ENCODE data around the gene HAUS3.
A peak's percentile ranks its signal among the peaks of the same experiment; 100 is the strongest.
"Not testable (repeated sequence)": the region's sequence is repeated elsewhere in the genome, so short reads cannot be mapped to it uniquely, and the experiment has no call there.

HAUS3 gene

DNA sequence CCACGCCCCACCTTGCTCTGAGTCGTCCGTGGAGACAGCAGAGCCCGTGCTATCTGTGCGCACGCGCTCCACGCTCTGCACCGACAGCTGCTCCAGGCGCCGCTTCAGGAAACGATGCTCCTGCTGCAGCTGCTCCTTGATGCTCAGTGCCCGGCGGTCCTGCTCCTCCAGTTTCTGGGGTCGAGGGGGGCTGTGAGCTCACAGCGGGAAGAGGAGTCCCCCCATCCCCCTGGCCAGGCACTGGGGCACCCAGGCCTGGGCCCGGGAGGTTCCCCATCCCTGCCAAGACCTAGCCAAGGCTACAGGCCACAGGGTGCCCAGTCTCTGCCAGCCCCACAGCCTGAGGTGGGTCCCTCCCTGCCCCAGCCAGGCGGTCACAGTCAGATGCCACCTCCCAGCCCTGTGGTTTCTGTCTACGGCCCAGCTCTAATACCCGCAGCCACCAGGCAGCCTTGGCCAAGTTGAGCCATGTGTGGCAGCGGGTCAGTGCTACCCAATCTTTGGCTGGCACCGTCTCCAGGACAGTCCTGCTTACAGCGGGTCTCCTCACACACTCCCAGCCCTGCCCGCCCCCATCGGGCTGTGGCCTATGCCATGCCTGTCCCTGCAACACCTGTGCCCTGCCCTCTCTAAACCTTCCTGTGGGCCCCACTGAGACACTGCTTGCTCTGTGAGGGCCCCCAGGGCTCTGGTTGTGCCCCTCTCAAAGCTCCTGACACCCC lies 9.3 kb upstream of the HAUS3 start:
- no peak for DNase-seq

DNA sequence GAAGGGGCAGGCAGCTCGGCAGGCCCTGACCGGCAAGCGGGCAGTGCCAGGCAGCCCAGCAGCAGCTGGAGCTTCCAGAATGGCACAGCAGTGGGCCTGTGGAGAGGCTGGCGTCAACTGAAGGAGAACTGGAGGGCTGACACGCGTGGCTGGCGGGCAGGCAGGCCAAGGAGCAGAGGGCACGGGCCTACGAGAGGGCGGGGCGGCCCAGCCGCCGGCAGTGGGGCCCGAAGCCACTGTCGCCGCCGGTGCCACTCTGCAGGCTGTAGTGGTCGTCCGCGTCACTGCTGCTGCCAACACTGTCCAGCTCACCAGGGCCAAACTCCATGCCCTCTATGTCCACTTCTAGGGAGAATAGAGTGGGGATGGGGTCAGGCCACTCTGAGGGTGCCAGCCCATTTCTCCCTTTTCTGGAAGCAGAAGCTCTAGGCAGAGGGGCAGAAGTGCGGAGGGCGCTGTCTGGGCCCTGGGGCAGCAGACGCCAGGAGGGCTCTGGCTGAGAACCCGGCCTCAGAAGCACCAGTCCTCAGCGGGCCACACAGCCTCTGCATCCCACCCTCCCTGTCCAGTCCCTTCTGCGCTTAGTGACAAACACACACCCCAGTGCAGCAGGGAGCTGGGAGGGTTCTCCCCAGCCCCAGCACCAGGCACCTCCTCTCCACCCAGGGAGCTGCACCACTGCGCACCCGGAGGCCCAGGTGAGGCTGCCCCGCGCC lies 8.6 kb upstream of the HAUS3 start:
- no peak for DNase-seq

DNA sequence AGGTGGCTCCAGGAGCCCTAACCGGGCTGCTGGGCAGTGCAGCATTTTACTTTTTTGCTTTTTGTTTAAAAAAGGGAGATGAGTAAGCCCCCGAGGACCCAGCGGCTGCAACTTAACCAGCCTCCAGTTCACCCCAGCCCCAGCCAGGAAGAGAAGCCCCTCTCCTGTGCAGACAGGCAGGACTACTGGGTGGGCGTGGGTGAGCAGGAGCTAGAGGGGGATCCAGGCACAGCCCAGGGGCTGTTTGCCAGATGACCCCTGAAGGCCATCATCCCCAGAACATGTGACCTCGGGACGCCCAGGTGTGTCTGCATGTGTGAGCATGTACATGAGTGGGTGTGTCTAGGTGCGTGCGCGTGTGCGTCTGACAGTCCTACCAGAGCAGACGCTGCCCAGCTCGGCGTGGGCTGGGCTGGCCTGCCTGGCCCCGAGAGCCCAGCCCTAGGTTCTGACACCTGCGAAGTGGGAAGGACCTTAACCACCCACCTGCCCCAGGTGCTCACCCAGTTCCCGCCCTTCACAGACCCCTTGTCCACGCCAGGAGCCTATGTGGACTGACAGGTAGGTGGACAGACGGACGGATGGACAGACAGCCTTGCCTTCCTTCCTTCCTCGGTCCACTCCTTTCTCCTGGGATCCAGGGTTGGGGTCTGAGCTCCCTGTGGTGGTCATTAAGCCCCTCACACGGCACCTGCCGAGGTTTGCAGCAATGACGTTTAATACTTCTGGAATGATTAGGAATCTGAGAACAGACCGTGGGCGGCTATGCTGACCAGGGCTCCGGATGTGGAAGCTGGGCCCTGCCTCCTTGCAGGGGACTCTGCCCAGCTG lies 7.8 kb upstream of the HAUS3 start:
- no peak for DNase-seq

DNA sequence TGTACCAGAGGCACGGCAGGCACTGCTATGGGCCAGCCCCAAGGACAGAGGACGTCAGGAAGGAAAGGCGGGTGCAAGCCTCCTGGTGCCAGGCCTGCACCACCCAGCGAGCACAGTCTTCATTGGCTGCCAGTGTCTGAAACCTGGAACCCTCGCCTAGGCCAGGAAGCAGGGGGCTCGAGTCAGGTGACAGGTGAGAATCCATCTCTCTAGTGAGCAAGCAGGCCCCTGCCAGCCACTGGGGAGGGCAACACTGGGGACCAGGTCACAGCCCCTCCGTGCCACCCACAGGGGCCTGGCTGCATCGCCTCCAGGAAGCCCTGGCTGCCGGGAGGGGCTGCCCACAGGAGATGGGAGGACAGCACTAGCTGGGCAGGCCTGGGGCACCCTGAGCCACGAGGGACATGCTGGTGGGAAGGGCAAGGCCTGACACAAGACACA lies 6.9 kb upstream of the HAUS3 start:
- no peak for DNase-seq

DNA sequence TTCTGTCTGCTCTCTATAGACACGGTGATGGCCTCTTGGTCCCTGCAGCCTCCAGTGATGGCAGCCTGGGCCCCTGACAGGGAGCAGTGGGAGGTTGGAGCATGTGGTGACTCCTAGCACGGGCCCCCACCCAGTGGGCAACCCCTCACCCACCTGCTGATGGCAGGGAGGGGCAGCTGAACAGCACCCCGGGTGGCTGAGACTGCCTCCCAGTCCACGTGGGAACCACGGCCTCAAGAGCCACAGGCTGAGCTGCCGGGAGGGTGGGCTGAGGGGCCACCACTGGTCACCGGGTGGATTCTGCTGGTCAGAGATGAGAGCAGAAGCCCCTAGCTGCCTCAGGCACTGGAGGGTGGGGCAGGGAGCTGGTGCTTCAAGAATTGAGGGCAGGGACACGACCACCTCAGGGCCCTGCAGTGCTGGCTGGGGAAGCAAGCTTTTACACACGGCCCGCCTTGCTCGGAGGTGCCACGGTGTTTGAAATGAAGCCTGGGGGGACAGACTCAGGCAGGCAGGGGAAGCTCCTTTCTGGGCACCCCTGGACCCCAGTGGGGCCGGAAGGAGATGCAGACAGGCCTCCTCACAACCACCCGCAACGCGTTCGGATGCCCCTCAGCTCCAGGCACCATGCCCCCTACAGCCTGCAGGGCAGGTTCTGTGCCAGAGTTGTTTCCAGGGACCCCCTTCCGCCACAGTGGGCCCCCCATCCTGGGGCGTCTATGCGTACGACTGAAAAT lies 6.3 kb upstream of the HAUS3 start:
- no peak for DNase-seq

DNA sequence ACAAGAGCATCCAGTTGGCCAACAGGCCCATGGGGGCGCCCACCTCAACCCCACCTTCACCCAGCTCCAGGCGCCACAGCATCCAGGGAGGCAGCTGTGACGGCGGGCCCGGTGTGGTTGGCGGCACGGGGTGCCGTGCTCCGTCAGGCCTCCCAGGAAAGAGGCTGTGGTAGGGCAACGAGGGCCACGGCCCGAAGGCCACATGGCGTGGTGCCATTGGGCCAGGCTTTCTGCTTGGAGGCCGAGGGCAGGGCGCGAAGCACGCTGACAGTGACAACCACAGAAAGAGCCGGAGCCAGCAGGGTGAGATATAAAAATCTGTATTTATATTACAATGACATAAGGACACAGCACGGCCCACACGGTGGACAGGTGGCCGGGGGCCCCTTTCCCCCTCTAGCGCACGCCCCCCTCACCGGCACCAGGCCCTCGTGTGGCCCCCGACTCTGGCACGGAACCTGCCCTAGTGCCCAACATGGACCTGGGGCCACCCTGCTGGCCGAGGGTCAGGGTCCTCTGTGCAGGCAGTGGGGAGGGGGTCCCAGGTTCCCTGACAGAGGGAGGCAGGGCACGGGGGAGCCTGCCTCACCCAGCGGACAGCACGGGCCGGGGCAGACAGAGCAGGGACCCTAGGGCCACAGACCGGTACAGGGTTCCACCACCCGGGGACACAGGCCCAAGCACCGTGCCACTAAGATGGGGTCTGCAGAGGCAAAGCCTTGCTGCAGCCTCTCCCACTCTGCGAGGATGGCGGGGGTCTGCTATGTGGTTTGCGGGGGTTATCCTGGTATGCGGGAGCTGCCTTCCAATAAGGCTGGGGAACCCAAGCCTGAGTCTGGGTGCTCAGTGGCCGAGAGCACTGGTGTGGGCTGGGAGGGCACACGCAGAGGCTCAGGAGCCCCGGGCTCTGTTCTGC lies 5.5 kb upstream of the HAUS3 start:
- DNase-seq: no peak

DNA sequence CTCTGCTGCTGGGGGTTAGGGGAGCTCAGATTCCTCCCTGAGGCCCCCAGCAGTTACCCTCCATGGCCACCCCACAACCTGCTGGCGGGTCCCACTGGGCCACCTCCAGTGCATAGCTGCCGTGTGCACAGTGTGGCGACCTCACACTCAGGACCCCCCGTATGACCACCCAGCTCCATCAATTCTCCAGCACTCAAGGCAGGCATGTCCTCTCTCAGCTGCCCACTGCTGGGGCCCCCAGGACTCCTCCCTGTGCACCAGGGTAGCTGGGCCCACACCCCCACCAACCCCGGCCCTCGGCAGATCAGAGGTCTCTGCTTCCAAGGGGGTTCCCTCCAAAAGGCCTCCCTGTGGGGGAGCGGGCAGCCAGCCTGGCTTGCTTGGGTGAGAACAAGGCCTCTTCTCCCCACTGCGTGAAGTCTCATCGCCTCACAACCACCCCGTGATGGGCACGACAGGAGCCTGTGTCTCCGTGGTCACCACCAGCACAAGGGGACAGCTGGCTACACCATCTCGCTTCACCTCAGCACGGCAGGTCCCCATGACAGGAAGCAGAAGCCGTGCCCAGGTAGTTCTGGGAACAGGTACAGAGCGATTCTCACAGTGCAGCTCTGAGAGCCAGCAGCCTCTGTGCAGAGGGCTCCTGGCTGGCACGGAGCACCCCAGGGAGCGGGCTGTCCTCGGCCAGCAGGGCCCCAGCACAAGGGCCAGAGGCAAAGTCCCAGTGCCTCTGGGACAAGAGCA lies 4.6 kb upstream of the HAUS3 start:
- DNase-seq: no peak

DNA sequence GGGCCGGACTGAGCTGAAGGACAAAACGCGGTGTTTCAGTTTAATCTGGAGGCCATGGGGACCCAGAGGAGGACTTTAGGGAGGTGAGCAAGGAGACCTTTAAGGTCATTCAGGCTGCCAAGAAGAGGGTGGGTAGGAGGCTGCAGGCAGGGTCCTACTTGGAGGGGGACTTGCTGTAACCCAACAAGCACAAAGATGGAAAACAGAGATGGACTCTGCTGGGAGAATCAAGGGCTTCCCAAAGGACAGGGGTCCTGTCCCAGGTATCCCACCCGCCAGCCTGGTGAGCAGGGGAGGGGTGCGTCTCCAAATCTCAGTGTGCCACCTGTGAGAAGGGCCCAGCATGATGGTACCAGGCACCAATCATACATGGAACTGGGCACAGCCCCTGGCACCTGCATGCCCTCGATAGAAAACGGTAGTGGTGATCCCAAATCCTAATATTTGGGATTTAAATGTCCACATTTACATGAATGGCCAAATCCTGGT lies 3.9 kb upstream of the HAUS3 start:
- DNase-seq: no peak

DNA sequence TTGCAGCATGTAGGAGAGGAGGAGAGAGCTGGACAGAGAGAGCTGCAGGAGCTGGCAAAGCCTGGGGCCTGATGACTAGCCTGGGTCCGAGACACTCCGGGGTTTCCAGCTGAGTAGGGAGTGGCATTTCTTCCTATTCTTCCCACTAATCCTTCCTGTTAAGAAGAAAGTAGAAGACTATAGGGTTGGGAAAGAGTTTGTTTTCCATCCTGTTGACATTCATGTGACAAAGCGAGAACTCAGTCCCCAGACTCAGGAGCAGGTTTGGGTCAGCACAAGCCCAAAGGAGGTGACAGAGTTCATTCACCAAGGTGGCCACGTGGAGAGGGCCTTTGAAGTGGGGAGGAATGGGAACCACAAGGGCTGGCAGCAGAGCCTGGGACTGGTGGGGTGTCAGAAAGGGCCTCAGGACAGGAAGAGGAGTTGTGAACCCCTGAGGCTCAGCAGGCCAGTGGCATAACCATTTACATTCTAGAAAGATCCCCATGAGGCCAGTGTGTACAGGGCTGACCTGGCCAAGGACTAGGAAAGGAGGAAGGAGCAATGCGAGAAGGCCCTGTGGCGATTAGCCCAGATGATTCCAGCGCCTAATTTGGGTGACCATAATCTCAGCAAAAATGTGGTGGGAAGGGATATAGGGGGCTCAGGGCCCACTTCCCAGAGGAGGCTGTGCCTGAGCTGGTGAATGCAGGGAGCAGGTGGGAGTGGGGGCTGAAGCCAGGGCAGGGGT lies 3.3 kb upstream of the HAUS3 start:
- DNase-seq: no peak

DNA sequence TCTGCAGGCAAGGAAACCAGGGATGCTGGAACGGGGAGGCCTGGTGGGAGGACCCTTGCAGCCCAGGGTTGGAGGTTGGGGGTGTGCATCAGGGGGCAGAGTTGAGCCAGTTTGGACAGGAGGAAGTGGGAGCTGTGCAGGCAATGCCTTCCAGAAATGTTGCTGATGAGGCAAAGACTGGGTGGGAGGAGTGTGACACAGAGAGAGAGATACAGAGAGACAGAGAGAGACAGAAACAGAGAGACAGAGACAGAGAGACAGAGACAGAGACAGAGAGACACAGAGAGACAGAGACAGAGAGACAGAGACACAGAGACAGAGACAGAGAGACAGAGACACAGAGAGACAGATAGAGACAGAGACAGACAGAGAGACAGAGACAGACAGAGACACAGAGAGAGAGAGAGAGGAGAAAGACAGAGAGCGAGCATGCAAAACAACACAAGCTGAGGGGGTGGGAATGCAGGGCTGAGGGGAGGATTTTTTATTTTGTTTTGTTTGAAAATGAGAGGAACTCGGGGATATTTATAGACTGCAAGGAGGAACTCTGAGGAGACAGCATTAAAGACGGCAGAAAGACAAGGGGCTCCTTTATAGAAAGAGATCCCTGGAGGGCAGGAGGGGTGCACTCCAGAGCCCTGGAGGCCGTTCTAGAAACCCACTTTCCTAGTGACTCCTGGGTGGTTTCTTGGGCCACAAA lies 1.9 kb upstream of the HAUS3 start:
- DNase-seq: no peak

DNA sequence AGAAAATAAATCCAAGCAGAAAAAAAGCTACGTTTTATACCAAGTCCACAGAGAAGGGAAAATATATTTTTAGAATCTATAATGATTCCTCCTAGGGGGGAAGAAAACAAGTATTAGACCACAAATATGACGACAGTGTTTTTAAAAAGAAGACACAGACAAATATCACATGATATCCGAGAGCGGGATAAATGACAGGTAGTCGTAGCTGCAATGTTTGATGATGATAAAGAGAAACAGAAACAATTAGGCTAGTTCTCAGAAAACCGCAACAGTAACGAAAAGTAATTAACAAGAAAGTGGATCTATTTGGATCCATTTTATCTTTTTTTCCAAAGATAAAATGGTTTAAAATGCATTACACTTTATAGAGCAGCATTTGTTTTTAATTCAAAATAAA lies 918 bp downstream of the HAUS3 start:
- DNase-seq: no peak

DNA sequence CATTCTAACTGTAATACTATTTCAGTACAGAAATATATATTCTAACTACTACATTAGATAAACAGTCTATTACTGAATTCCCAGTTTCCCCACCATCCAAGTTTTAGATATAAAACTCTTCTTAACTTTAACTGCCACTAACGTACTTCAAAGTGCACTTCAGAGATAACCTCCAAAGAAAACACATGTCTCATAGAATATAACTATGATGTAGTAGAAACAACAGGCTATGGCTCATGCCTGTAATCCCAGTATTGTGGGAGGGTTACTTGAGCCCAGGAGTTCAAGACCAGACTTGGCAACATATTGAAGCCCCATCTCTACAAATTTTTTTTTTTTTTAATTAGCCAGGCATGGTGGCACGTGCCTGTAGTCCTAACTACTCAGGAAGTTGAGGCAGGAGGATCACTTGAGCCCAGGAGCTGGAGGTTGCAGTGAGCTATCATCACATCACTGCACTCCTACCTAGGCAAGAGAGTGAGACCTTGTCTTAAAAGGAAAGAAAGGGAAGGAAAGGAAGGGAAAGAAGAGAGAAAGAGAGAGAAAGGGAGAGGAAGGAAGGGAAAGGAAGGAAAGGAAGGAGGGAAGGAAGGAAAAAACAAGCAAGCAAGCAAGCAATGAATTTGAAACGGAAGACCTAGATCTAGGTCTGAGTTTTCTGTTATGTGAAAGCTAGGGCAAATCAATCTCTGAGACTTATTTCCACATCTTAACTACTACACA lies 4.8 kb downstream of the HAUS3 start:
- no peak for DNase-seq

DNA sequence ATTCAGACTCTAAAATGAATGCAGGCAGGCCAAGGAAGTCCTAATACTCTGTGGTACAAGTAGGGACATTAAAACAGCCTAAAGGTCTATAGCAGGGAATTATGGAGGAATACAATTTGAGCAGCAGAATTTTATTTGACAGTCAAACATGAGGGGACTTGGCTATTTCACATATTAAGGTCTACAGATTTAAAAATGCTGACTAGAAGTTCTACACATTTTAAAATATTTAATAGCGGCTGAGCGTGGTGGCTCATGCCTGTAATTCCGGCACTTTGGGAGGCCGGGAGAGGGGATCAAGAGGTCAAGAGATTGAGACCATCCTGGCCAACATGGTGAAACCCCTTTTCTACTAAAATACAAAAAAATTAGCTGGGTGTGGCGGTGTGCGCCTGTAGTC lies 10.8 kb downstream of the HAUS3 start:
- no peak for DNase-seq

DNA sequence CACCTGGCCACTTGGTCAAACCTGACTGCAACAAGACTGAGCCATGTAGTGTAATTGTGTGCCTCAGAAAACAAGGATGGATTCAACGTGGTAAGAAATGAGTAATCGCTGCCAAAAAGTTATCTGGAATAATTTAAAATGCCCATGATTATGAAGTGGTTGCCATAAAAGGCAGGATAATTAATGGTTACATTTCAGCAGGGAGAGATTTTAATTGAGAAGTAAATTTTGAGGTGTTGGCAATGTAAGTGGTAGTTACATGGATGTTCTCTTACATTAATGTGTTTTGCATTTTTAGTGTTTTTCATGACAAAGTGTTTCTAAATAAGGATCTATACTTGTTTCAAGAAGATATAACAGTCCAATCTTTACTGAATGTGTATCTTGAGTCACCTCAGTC lies 15.7 kb downstream of the HAUS3 start:
- no peak for DNase-seq

DNA sequence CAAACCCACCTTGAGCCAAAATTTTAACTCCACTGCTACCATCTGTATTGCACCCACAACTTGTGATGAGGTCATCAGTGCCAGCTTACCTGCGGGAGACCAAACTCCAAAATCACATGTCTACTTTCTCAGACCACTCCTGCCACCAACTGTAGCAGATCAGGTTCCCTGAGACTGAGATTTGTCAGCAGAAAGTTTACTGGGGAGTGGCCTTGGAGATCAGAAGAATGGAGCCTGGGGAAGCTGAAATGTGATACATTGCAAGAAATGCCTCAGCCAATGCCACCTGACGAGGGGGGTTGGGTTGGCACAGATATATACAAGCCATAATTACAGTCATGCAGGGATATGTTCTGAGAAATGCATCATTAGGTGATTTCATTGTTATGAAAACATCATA lies 19.1 kb downstream of the HAUS3 start:
- DNase-seq: no peak

DNA sequence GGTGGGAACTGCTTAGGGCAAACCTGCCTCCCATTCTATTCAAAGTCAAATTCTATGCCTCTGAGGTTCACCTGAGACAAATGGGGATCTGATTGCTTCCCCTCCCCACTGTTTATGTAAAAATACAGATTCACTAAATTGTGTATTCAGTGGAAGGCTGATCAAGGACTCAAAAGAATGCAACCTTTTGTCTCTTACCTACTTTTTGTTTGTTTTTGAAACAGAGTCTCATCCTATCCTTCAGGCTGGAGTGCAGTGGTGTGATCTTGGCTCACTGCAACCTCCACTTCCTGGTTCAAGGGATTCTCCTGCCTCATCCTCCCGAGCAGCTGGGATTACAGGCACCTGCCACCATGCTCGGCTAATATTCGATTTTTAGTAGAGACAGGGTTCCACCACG lies 20.5 kb downstream of the HAUS3 start:
- DNase-seq: not testable (repeated sequence)

DNA sequence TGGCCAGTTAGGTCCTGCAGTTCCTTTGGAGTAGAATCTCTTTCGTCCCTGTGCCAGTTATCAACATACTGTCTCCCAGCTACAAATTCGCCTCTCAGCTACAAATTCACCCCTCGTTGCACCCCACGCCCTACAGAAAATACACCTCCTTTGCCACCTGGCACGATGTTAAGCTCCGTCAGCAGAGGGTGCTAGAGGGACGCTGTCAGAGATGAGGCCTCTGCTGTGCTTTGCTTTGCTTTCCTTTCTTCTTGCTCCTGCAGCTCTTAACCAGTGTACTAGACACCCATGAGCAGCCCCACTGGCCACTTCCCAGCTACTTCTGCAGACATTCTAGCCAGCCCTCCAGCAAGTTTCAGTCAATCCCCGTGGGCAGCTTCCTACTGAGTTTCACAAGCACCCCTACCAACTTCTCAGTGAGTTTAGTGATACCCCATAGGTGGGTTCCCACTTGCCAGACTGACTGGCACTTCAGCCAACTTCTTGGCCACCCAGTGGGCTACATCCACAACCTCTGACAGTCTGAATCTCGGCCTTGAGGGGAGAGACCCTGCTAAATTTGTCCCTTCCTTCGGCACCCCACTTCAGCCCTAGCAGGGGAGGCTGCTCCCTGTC lies 21.8 kb downstream of the HAUS3 start:
- DNase-seq: peak; percentile 3

DNA sequence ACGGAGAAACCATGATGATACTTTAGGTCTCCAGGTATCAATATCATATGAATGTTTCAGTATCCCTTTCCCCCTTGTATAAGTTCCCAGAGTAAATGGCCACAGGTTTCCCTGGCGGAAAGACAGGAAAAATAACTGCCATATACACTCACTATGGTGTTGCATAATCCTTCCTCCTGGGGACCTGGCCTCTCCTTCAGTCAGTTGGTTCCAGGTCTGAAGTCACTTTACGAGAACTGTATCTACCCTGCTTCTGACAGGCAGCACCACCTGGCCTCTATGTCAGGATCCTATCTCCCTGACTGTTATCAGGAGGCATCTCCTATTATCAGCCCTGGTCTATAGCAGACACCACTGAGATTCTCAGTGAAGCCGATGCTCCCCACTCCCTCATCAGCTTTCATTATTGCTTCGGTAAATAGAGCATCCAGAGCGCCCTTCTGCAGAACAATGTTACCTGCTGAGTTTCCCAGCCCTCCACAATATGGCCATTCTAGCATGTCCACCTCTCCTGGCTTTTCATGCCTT lies 22.6 kb downstream of the HAUS3 start:
- DNase-seq: no peak

Measured in NCI-H748 treated with DMSO at 0.1 percent for 48 hours (cell line).